ENCODE measurements around the gene INPP4A. TPM values are rescaled to one million over a fixed set of nuclear protein-coding genes. Genes with fewer than 3 reads are reported as not detected.

INPP4A gene
- total and polyA plus RNA-seq, 7 experiments from 2014 or later = 51.4 to 165 (median 145) TPM

DNA sequence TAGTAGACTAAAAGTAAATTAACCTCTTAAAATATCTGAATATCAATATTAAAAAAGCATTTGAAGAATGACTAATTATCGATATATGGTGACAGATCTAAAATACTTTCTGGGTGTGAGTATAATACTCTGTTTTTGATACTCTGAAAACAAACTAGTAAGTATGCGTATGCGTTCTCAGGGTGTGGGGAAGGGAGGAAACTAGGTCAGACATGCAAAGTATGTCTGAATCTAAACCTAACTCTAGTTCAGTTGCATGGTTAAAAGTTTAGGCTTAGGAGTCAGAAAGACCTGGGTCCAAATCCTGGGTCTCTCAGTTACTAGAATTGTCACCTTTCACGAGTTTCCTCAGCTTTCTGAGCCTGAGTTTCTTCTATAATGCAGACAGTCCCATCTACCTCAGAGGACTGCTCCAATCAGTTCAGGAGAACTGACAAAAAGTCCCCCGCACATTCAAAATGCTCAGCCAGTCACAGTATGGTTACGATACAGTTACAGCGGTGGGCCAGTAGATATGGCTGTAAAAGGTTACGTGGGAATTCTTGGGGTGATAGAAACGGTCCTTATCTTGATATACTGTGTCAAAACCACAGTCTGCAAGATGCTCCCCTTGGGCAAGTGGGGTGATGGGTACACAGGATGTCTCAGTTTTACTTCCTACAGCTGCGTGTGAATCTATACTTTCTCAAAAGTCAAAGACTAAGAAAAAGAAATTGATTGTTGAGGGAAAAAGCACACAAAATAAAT lies 192.9 kb downstream of the INPP4A start:
- Mint-ChIP-seq H3K36me3 (peaks cover 14 to 44% (median 36%) of the 10 kb centered on the region in 5 donors), H3K27me3 (no peaks in the 10 kb centered on the region), H3K4me1 (peaks cover 19 to 56% (median 45%) of the 10 kb centered on the region in 7 donors), H3K4me3 (peak overlapping the region; percentile 49 to 83 (median 68)), H3K27ac (peak overlapping the region; percentile 68 to 98 (median 88)), H3K9me3 (no peaks in the 10 kb centered on the region)
- CTCF ChIA-PET = interaction anchor here (2.4 kb wide), 1 partner anchor 12 kb away, joined by 8 read pairs; no protein-coding TSS in a partner anchor
- Histone ChIP-seq H3K27me3 (ENCODE audit: control insufficient read depth in 2 of 2, insufficient read depth in 2 of 2, low read length in 2 of 2) (no peaks in the 10 kb centered on the region), H3K4me3 (ENCODE audit: low read length) (peak overlapping the region; percentile 3), H3K4me1 (ENCODE audit: control insufficient read depth in 2 of 2, insufficient read depth in 2 of 2, low read length in 2 of 2) (peaks cover 33 to 46% of the 10 kb centered on the region in 2 donors), H3K27ac (ENCODE audit: low read depth, low read length) (peak overlapping the region; percentile 69), H3K9me3 (ENCODE audit: control insufficient read depth in 2 of 3, low read length in 3 of 3) (no peaks in the 10 kb centered on the region), H3K36me3 (ENCODE audit: control insufficient read depth in 2 of 3, insufficient read depth in 3 of 3, low read length in 3 of 3) (peaks cover 25 to 71% (median 36%) of the 10 kb centered on the region in 3 experiments)
- peak in 8 of 9 donors; percentile 33 to 73 (median 46) for DNase-seq
- peak; percentile 90 for ATAC-seq
- POLR2A ChIA-PET = interaction anchor here (0.8 to 1.3 kb wide), 3 partner anchors 12 to 79 kb away, joined by 3 to 4 read pairs (median 3); no protein-coding TSS in a partner anchor
- intact Hi-C loops (cut with micrococcal nuclease) = loop anchor here (2.0 to 10.0 kb wide), 2 partner anchors 17 to 537 kb away; no protein-coding TSS in a partner anchor

DNA sequence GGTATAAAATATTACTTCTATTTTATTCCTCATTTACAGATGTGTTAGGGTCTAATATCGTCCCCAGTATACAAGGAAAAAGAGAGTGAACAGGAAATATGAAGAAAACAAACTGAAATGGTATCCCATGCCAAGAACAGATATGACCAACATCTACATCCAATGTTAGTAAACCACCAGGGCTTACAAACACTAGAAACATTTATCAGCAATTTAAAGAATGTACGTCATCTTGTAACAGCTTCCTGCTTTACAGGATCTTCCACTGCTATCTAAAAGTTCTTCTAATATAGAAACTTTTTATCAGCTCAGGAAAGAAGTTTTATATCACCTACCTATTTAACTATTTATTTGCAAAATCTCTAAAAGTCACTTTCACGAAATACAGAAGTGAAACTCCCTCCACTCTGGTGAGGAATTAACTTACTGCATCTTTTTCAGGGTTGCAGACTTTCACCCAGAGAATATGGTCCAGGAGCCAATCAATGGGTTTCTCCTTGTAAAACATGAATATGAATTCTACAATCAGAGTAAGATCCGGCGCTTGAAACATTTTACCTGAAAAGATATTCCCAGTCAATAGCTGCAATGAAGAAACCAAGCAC lies 198.9 kb downstream of the INPP4A start:
- no peak for DNase-seq
- Mint-ChIP-seq H3K36me3 (peaks cover 8 to 50% (median 31%) of the 10 kb centered on the region in 5 donors), H3K4me1 (peaks cover 0 to 38% (median 14%) of the 10 kb centered on the region in 7 donors), H3K27ac (peak overlapping the region in 8 of 9 donors; percentile 23 to 82 (median 44)), H3K4me3 (no peak overlapping the region), H3K27me3 (no peaks in the 10 kb centered on the region), H3K9me3 (no peaks in the 10 kb centered on the region)
- Histone ChIP-seq H3K4me3 (ENCODE audit: low read length) (no peak overlapping the region), H3K4me1 (ENCODE audit: control insufficient read depth in 2 of 2, insufficient read depth in 2 of 2, low read length in 2 of 2) (peaks cover 3 to 6% of the 10 kb centered on the region in 2 donors), H3K27ac (ENCODE audit: low read depth, low read length) (no peak overlapping the region), H3K9me3 (ENCODE audit: control insufficient read depth in 2 of 3, low read length in 3 of 3) (no peaks in the 10 kb centered on the region), H3K36me3 (ENCODE audit: control insufficient read depth in 2 of 3, insufficient read depth in 3 of 3, low read length in 3 of 3) (peaks cover 19 to 70% (median 42%) of the 10 kb centered on the region in 3 experiments), H3K27me3 (ENCODE audit: control insufficient read depth in 2 of 2, insufficient read depth in 2 of 2, low read length in 2 of 2) (no peaks in the 10 kb centered on the region)
- POLR2A ChIA-PET = interaction anchor here (1.0 to 2.8 kb wide), 4 partner anchors 17 to 87 kb away, joined by 3 to 7 read pairs (median 4); partner anchors contain the start of gene MGAT4A
- CTCF ChIA-PET = interaction anchor here (0.5 kb wide), 1 partner anchor 194 kb away, joined by 3 read pairs; no protein-coding TSS in a partner anchor
- intact Hi-C loops (cut with micrococcal nuclease) = no loop called here
- ATAC-seq = no peak

Other genes with a start within 250 kb of the INPP4A start
- gene CNGA3, start 98.4 kb upstream of the INPP4A start, total RNA-seq = not detected
- not detected for gene CNGA3, start 98.4 kb upstream of the INPP4A start, polyA plus RNA-seq
- gene COA5, start 163.7 kb downstream of the INPP4A start, total RNA-seq = 10 to 100 TPM; 23.8 to 55.2 (median 29.2) TPM
- gene COA5, start 163.7 kb downstream of the INPP4A start, polyA plus RNA-seq = 10 to 100 TPM; 25.5 to 36.3 TPM
- 10 to 100 TPM; 22.2 to 41.3 (median 29.9) TPM for gene UNC50, start 163.7 kb downstream of the INPP4A start, total RNA-seq
- gene UNC50, start 163.7 kb downstream of the INPP4A start, polyA plus RNA-seq = 10 to 100 TPM; 59.2 to 63.2 TPM

Data from naive thymus-derived CD4-positive, alpha-beta T cell (primary cell).